Activated CD8-positive, alpha-beta memory T cell treated with anti-CD3 and anti-CD28 coated beads, Interleukin-2, amount 50 U/mL, for 4 hours (primary cell): ENCODE data around the gene CLTB.
"Not testable (repeated sequence)": the region's sequence is repeated elsewhere in the genome, so short reads cannot be mapped to it uniquely, and the experiment has no call there.

Experiments
- DNase-seq: peaks from one replicate; pipeline ENCODE4 v3.0.0-alpha.2; 2020

CLTB gene

GRCh38 chr5:176415952-176416924 is at the start of gene CLTB:
CLTB (minus strand) TSS chr5:176416539; CDS start chr5:176416363, 176 bp downstream.
- peak; percentile 93 for DNase-seq

GRCh38 chr5:176463113-176463764 is 46.9 kb upstream of the CLTB start:
- no peak for DNase-seq

GRCh38 chr5:176461349-176461748 is 45.0 kb upstream of the CLTB start:
- no peak for DNase-seq

GRCh38 chr5:176458904-176459561 is 42.7 kb upstream of the CLTB start:
- no peak for DNase-seq

GRCh38 chr5:176454724-176455394 is 38.5 kb upstream of the CLTB start:
- DNase-seq, result no peak

- DNase-seq, result no peak
Measured at GRCh38 chr5:176450077-176450476, 33.7 kb upstream of the CLTB start.

- DNase-seq, result peak; percentile 97
Measured at GRCh38 chr5:176447978-176448608, 31.8 kb upstream of the CLTB start, which contains the start of gene FAF2. FAF2 (plus strand) TSS chr5:176448385; CDS start chr5:176448408, 23 bp downstream.

- no peak for DNase-seq
Measured at GRCh38 chr5:176447591-176447977, 31.2 kb upstream of the CLTB start.

GRCh38 chr5:176446884-176447590 is 30.7 kb upstream of the CLTB start:
- peak; percentile 17 for DNase-seq

GRCh38 chr5:176446028-176446665 is 29.8 kb upstream of the CLTB start:
- DNase-seq, result no peak

GRCh38 chr5:176444742-176445141 is 28.4 kb upstream of the CLTB start:
- no peak for DNase-seq

GRCh38 chr5:176442911-176443310 is 26.6 kb upstream of the CLTB start:
- DNase-seq, result not testable (repeated sequence)

GRCh38 chr5:176441921-176442323 is 25.6 kb upstream of the CLTB start:
- DNase-seq, result no peak

- no peak for DNase-seq
Measured at GRCh38 chr5:176440927-176441706, 24.8 kb upstream of the CLTB start.

GRCh38 chr5:176438959-176439757 is 22.8 kb upstream of the CLTB start:
- no peak for DNase-seq

GRCh38 chr5:176436656-176437055 is 20.3 kb upstream of the CLTB start:
- DNase-seq, result no peak

- no peak for DNase-seq
Measured at GRCh38 chr5:176432707-176433106, 16.4 kb upstream of the CLTB start.

- no peak for DNase-seq
Measured at GRCh38 chr5:176429972-176430371, 13.6 kb upstream of the CLTB start.

GRCh38 chr5:176427971-176428370 is 11.6 kb upstream of the CLTB start:
- no peak for DNase-seq
